HG03442 (cell line): Measurements from ENCODE around the gene DAPK3.
"Not testable (repeated sequence)": the region's sequence is repeated elsewhere in the genome, so short reads cannot be mapped to it uniquely, and the experiment has no call there.

ENCODE experiments used
- ATAC-seq: cut with Tn5 transposase; IDR thresholded peaks from one replicate; pipeline ENCODE4 v1.9.1; 2021; ENCODE audit warnings: mild to moderate bottlenecking, moderate library complexity; ENCODE audit not compliant: unreplicated experiment

The DAPK3 gene

DNA sequence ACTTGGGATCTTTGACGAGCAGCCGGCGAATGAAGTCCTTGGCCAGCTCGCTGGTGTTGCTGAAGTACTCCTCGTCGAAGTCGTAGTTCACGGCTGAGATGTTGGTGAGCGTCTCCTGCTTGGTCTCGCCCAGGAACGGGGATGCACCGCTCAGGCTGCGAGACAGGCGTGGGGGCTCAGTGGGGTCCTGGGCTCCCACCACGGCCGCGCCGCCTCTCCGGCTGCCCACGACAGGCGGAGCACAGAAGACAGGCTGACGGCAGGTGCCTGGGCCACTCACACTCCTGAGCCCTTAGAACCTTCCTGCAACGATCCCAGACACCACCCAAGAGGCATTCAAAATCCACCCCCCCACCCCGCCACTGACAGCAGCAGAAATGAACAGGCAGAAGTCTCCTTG, 9.9 kb downstream of the DAPK3 start:
- ATAC-seq: no peak

GRCh38 chr19:3959766-3960131, 11.2 kb downstream of the DAPK3 start:
- no peak for ATAC-seq

GRCh38 chr19:3958836-3959765, 11.8 kb downstream of the DAPK3 start:
- ATAC-seq: no peak

- no peak for ATAC-seq
Measured at GRCh38 chr19:3955688-3956087, 15.2 kb downstream of the DAPK3 start.

DNA sequence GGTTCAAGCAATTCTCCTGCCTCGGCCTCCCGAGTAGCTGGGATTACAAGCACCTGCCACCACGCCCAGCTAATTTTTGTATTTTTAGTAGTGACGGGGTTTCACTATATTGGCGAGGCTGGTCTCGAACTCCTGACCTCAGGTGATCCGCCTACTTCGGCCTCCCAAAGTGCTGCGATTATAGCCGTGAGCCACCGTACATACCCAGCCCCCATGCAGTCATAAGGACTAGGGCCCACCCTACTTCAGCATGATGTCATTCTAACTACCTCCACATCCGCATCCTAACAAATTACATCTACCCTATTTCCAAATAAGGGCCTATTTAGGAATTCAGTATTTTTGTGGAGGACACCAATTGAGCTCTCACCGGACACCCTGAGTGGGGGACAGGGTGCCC, 15.6 kb downstream of the DAPK3 start:
- not testable (repeated sequence) for ATAC-seq

DNA sequence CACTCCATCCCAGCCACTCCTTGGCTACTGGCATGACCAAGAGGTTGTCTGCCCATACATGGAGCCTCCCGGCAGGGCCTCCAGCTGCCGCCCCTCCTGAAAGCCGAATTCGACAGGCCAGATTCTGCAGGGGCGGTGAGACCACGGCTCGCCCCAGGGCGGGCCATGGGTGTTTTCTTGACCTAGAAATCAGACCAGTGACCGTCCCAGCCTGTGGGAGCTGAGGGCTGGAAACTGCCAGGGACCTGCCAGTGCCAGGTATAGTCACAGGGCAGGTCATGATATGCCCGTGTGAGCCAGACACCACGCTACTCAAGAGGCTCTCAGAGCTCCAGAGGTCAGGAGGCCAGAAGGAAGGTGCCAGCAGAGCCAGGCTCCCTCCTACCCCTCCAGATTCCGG, 16.8 kb downstream of the DAPK3 start:
- no peak for ATAC-seq

- not testable (repeated sequence) for ATAC-seq
Measured at GRCh38 chr19:3952755-3953276, 18.1 kb downstream of the DAPK3 start.

DNA sequence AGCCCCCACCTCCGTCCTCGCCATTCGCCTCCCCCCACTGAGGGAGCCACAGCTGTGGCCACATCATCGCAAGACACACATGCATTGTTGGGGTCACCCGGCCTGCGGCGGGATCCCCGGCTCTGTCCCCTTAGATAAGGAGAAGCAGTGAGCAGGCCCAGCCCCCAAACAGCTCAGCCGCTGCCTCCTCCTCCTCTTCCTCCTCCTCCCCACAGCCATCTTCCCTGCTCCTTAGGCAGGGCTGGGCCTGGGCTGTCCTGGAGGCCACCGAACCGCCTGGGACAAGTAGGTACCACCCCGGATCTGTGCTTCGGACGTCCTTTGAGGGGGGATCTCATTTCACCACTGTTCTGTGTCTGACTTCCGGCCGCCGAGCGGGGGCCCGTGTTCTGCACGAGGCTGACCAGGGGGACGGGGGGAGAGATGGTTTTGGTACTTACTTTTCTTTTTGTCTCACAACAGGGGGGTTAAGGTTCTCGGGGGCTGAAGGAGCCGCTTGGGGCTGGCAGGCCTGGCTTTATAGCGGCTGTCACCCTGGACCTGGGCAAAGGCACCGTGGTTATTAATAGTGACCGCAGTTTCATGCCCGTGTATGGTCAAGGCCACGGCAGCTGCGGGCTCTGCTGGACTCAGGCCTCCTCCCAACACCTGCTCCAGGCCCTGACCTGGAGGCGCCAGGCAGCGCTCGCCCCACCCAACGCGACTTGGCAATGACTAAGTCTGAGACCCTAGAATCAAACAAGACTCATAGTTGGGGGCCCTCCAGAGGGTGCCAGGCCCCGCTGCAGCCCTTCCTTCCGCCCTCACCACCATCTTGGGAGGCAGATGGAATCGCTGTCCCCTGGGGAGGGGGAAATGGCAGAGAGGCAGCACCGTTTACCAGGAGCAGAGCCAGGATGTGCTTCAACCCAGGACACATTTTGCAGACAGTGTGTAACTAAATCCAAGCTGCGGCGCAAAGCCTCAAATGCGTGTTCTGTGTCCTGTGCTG, 19.7 kb downstream of the DAPK3 start:
- ATAC-seq: no peak

DNA sequence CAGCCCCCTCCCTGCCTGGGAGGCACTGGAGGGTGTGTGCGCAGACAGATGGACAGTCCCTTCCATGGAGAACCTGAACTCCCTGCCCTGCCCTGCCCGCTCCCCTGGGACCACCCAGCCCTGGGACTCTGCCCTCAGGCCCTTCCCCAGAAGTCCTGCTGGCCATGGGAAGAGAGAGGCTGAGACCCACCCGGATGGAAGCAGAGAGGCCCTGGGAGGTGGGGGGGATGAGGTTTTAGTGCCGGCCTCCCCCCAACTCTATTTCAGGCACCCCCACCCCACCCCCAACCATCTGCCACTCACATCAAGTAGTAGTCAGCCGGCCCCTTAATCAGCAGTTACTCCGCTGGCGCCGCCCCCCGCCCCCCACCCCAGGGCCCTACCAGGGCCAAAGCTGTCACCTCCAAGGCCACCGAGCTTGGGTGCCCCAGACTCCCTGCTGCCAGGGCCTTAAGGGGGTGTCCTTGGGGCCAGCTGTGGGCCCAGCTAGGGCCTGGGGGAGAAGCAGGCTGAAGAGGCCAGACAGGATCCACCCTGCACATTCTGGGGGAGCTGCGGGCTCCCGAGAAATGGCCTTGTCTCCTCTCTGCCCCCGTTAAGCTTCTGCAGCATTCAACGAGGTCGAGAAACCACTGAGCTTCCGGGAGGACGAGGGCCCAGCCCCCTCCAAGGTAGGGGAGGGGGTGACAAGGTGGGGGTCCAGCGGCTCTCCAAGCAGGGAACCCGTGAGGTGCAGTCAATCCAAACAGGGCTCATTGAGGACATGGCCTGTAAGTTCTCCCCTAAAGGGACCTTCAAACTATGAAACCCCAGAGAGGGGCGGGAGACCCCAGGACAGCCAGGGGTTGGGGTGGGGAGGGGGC, 20.7 kb downstream of the DAPK3 start:
- ATAC-seq: no peak

- ATAC-seq: no peak
Measured at GRCh38 chr19:3949294-3949693, 21.6 kb downstream of the DAPK3 start.

- ATAC-seq: not testable (repeated sequence)
Measured at GRCh38 chr19:3947316-3947933, 23.5 kb downstream of the DAPK3 start.

GRCh38 chr19:3945838-3946237, 25.1 kb downstream of the DAPK3 start:
- no peak for ATAC-seq

DNA sequence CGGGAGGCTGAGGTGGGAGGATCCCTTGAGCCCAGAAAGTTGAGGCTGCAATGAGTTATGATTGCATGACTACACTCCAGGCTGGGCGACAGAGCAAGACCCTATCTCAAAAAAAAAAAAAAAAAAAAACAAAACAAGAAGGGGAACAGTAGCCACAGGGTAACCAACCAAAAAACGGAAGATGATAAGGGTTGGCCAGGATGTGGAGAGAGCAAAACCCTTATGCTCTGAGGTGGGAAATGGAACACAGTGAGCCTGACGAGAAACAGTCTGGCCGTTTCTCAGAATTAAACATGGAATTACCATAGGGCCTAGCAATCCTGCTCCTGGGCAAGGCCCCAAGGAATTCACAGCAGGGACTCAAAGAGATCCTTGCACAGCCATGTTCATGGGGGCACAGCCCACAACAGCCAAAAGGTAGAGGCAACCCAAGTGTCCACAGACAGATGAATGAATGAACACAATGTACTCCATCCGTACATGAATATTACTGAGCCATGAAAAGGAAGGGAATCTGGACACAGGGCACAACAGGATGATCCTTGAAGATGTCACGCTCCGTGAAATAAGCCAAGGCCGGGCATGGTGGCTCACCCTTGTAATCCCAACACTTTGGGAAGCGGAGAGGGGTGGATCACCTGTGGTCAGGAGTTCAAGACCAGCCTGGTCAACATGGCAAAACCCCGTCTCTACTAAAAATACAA, 26.7 kb downstream of the DAPK3 start:
- ATAC-seq: no peak

DNA sequence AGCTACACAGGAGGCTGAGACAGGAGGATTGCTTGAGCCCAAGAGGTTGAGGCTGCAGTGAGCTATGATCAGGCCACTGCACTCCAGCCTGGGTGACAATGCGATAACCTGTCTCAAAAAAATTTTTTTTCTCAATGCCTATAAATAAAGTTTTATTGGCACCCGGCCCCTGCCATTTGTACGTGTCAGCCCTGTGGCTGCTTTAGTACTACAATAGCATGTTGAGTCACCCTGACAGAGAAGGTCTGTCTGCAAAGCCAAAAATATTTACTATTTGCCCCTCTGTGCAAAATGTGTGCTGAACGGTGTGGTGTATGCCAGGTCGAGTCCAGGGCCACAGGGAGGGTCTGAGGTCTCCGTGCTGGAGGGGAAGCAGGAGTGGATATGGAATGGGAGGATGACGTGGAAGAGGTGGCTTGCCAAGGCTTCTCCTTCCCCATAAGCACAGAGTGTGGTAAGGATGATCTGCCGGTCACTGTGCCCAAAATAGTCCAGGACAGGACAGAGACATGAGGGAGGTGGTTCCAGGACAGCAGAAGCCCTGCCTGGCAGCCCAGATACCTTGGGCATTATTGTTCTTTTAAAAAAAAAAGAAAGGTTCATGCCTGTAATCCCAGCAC, 28.0 kb downstream of the DAPK3 start:
- ATAC-seq: no peak

DNA sequence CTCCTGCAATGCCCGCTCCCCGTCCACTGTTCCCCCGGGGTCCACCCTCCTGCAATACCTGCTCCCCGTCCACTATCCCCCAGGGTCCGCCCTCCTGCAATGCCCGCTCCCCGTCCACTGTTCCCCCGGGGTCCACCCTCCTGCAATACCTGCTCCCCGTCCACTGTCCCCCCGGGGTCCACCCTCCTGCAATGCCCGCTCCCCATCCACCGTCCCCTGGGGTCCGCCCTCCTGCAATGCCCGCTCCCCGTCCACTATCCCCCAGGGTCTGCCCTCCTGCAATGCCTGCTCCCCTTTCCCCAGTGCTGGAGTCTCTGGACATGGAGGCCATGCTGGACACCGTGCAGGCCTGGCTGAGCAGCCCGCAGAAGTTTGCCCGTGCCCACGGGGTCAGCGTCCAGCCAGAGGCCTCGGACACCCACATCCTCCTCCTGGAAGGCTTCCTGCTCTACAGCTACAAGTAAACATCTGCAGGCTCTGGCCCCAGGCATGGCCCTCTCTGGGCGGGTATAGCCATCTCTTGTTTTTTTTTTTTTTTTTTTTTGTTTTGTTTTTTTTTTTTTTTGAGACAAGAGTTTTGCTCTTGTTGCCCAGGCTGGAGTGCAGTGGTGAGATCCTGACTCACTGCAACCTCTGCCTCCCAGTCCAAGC, 32.5 kb downstream of the DAPK3 start:
- ATAC-seq: not testable (repeated sequence)

DNA sequence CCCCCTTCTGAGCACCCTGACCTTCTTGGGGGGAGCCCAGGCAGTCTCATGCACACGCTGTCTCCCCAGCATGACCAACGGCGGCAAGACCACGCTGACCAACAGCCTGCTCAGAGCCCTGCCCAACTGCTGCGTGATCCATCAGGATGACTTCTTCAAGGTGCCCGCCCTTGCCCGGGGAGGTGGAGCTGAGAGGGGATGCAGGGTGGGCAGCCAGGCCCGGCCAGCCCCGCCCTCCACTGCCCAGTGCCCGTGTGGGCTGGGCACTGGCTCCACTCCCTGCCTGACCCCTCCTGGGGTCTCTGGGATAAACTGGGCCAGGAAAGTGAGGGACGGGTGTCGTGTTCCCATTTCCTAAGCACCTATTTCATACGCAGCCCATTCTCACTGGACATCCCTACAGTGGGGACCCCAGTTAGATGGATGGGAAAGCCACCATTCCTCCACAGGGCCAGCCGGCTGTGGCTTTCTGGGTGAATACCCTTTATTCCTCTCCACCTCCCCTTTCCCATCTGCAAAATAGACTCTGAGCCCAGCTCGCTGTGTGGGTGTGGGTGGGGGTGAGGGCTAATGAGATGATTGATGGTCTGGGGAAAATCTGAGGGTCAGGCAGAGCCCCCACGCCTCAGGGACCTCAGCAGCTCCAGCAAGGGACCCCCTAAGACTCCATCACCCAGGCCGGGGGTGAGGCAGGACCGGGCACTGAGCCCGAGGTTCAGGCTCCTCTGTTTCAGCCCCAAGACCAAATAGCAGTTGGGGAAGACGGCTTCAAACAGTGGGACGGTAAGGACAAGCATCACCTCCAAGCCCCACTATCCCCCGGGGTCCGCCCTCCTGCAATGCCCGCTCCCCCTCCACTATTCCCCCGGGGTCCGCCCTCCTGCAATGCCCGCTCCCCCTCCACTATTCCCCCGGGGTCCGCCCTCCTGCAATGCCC, 34.1 kb downstream of the DAPK3 start:
- ATAC-seq: no peak
